K562 (cell line): ENCODE measurements around the gene GNPTAB. TPM values are rescaled to one million over a fixed set of nuclear protein-coding genes. Genes with fewer than 3 reads are reported as not detected.
A peak's percentile ranks its signal among the peaks of the same experiment; 100 is the strongest.

Source experiments
- ATAC-seq: fragments of 200-7000 bp; cut with Tn5 transposase; 3 replicates; pipeline ENCODE4 v1.9.1; 2020; ENCODE audit warnings: moderate library complexity
- BruUV-seq: library from RNA; stranded (reverse); fragments of 400-500 nt; replicated peaks from 2 replicates; lab custom pipeline; 2021; lab: Mats Ljungman, UMichigan
- CTCF ChIA-PET: fragments of 300-600 bp; formaldehyde crosslinking; extraction: SDS; loops from one replicate; lab custom pipeline; 2021; ENCODE audit warnings: low intra/inter-chr PET ratio; lab: Yijun Ruan, JAX
- POLR2A ChIA-PET: fragments of 300-600, 350-650 bp; sonication (Branson Sonifier 250); formaldehyde crosslinking; extraction: SDS; loops from one replicate; lab custom pipeline; 2021; ENCODE audit warnings: antibody characterized with exemption, inconsistent platforms; lab: Yijun Ruan, JAX
- DNase-seq, 4 experiments: peaks; one replicate each; pipeline versions ENCODE4 v3.0.0 to v3.0.0-alpha.2; 2011 to 2018; ENCODE audit warnings: low spot score in 3 of 4, mixed read lengths in 3 of 4; ENCODE audit errors: extremely low read depth in 1 of 4
- FAIRE-seq: peaks from 2 replicates; lab custom pipeline; 2011; peaks lifted over from hg19 to GRCh38; lab: Jason Lieb, UNC
- H2AFZ ChIP-seq: 2 replicates; pipeline ENCODE4 v1.6.0; 2011; ENCODE audit warnings: low read depth, low read length, control low read depth, inconsistent platforms
- H3K27ac ChIP-seq: fragments of 200-600 bp; 3 replicates; pipeline ENCODE4 v1.8.0; 2011; ENCODE audit warnings: low read depth, mild to moderate bottlenecking, control low read depth, inconsistent platforms, low read length, moderate library complexity, mixed read lengths; ENCODE audit errors: extremely low read depth
- H3K27me3 ChIP-seq, 2 experiments: fragments of 300-600 bp in 1 of 2; 2 replicates in 1 of 2; 3 replicates in 1 of 2; pipeline versions ENCODE4 v1.6.0 to v1.8.0; 2011; ENCODE audit warnings: inconsistent platforms in 2 of 2, low read length in 2 of 2, mild to moderate bottlenecking in 1 of 2, mixed read lengths in 1 of 2, moderate library complexity in 1 of 2; ENCODE audit not compliant: control insufficient read depth in 2 of 2, insufficient read depth in 2 of 2
- H3K36me3 ChIP-seq: fragments of 300-600 bp; 3 replicates; pipeline ENCODE4 v1.8.0; 2011; ENCODE audit warnings: mild to moderate bottlenecking, low read length, inconsistent platforms; ENCODE audit not compliant: control insufficient read depth, insufficient read depth
- H3K4me1 ChIP-seq, 2 experiments: fragments of 200-600 bp in 1 of 2; replicated peaks in 1 of 2; 2 replicates in 1 of 2; 3 replicates in 1 of 2; pipeline versions ENCODE4 v1.5.1 to v1.8.0; 2011; ENCODE audit warnings: inconsistent platforms in 2 of 2, low read length in 2 of 2, mild to moderate bottlenecking in 1 of 2, mixed read lengths in 1 of 2, moderate library complexity in 1 of 2; ENCODE audit not compliant: control insufficient read depth in 2 of 2, insufficient read depth in 2 of 2
- H3K4me2 ChIP-seq: 2 replicates; pipeline ENCODE4 v1.6.1; 2011; ENCODE audit warnings: low read length, control low read depth, inconsistent platforms, mixed read lengths; ENCODE audit not compliant: insufficient read depth
- H3K4me3 ChIP-seq: fragments of 200-600 bp; sonication (generic), shearing (Covaris generic); 2 replicates; pipeline ENCODE4 v1.5.1; 2016; ENCODE audit warnings: control low read depth, inconsistent platforms
- H3K79me2 ChIP-seq: fragments of 200-600 bp; 3 replicates; pipeline ENCODE4 v1.8.0; 2011; ENCODE audit warnings: low read length, inconsistent platforms; ENCODE audit not compliant: control insufficient read depth, insufficient read depth
- H3K9ac ChIP-seq, 2 experiments: 2 replicates each; pipeline versions ENCODE4 v1.6.0 to v1.6.1; 2011; ENCODE audit warnings: low read depth in 2 of 2, low read length in 2 of 2, control low read depth in 1 of 2, inconsistent platforms in 1 of 2, mild to moderate bottlenecking in 1 of 2, mixed read lengths in 1 of 2; ENCODE audit not compliant: insufficient read depth in 1 of 2
- H3K9me1 ChIP-seq: one replicate; pipeline ENCODE4 v1.6.0; 2011; ENCODE audit warnings: inconsistent platforms, mild to moderate bottlenecking, low read length, moderate library complexity; ENCODE audit not compliant: control insufficient read depth, insufficient read depth
- H3K9me3 ChIP-seq: replicated peaks from 2 replicates; pipeline ENCODE4 v1.5.1; 2011; ENCODE audit warnings: low read depth, low read length, inconsistent platforms; ENCODE audit not compliant: control insufficient read depth, insufficient read depth
- H4K20me1 ChIP-seq: replicated peaks from 2 replicates; pipeline ENCODE4 v1.6.1; 2011; ENCODE audit warnings: low read length, inconsistent platforms, mixed read lengths; ENCODE audit not compliant: control insufficient read depth, insufficient read depth
- E2F3 ChIP-seq: fragments of 250-450 bp; sonication (Bioruptor Pico); IDR thresholded peaks from 2 replicates; pipeline ENCODE4 v1.4.0; 2020; ENCODE audit warnings: mild to moderate bottlenecking
- FOXM1 ChIP-seq, 2 experiments: fragments of 450-650 bp in 1 of 2; sonication (generic) in 1 of 2; formaldehyde crosslinking in 1 of 2; IDR thresholded peaks; 2 replicates each; pipeline versions ENCODE4 v1.6.1 to v1.9.0; 2017 to 2022; ENCODE audit warnings: low read depth in 2 of 2, mild to moderate bottlenecking in 2 of 2, missing genetic modification reagents in 1 of 2, moderate library complexity in 1 of 2
- HDAC2 ChIP-seq: fragments of 450-650 bp; IDR thresholded peaks from 2 replicates; pipeline ENCODE4 v1.6.1; 2016; ENCODE audit warnings: mild to moderate bottlenecking
- HNRNPLL ChIP-seq: fragments of 200-400 bp; formaldehyde crosslinking; IDR thresholded peaks from 2 replicates; pipeline ENCODE4 v1.6.1; 2017; ENCODE audit warnings: low read length, low read depth, mild to moderate bottlenecking; ENCODE audit not compliant: poor library complexity, severe bottlenecking
- KLF1 ChIP-seq: fragments of 450-650 bp; IDR thresholded peaks from 2 replicates; pipeline ENCODE4 v1.6.1; 2016; ENCODE audit warnings: missing genetic modification characterization, missing compliant biosample characterization
- MTA2 ChIP-seq: fragments of 450-650 bp; IDR thresholded peaks from 2 replicates; pipeline ENCODE4 v1.6.1; 2016; ENCODE audit warnings: low read depth
- NCOR1 ChIP-seq: fragments of 450-650 bp; IDR thresholded peaks from 2 replicates; pipeline ENCODE4 v1.6.1; 2016; ENCODE audit warnings: mild to moderate bottlenecking, moderate library complexity
- NEUROD1 ChIP-seq: fragments of 150-350 bp; IDR thresholded peaks from 2 replicates; pipeline ENCODE4 v1.6.1; 2014; ENCODE audit warnings: borderline replicate concordance, low read length, low read depth; ENCODE audit not compliant: partially characterized antibody
- NFIX ChIP-seq: fragments of 250-450 bp; sonication (Bioruptor Pico); IDR thresholded peaks from 2 replicates; pipeline ENCODE4 v1.4.0; 2020; ENCODE audit warnings: low read depth, mild to moderate bottlenecking, moderate library complexity
- NR2C1 ChIP-seq, 2 experiments: fragments of 450-650 bp; IDR thresholded peaks; 2 replicates each; pipeline ENCODE4 v1.6.1; 2017; ENCODE audit warnings: mild to moderate bottlenecking in 2 of 2, antibody characterized with exemption in 1 of 2, inconsistent platforms in 1 of 2, missing compliant biosample characterization in 1 of 2, missing genetic modification characterization in 1 of 2
- SIN3B ChIP-seq: fragments of 450-650 bp; IDR thresholded peaks from 2 replicates; pipeline ENCODE4 v1.6.1; 2017; ENCODE audit warnings: low read depth, mild to moderate bottlenecking, moderate library complexity
- SPI1 ChIP-seq: IDR thresholded peaks from 2 replicates; pipeline ENCODE4 v1.6.1; 2011; ENCODE audit warnings: low read depth, low read length, control low read depth, borderline replicate concordance
- TBP ChIP-seq: optimal IDR thresholded peaks from 2 replicates; pipeline ENCODE3; 2011; ENCODE audit warnings: low read depth, low read length, improper control_type of control experiment
- ZC3H4 ChIP-seq: sonication (generic); formaldehyde crosslinking; IDR thresholded peaks from 2 replicates; pipeline ENCODE4 v1.9.0; 2021; ENCODE audit warnings: missing genetic modification reagents, borderline replicate concordance
- ZNF57 ChIP-seq: fragments of 450-650 bp; formaldehyde crosslinking; IDR thresholded peaks from 2 replicates; pipeline ENCODE4 v1.4.0; 2020; ENCODE audit warnings: mild to moderate bottlenecking, moderate library complexity
- ZNF695 ChIP-seq: fragments of 450-650 bp; formaldehyde crosslinking; IDR thresholded peaks from 2 replicates; pipeline ENCODE4 v1.4.0; 2020; ENCODE audit warnings: mild to moderate bottlenecking, moderate library complexity
- WGBS: fragments of 100-300 bp; shearing (Covaris generic); methylation state at CpG from one replicate; pipeline ENCODE4 v1.1.6; 2016; ENCODE audit warnings: low coverage, mixed read lengths; ENCODE audit not compliant: insufficient coverage; ENCODE audit errors: missing lambda C conversion rate; 5-methylcytosine and 5-hydroxymethylcytosine counted together
- in situ Hi-C: fragments of 300-500 bp; cut with MboI; formaldehyde crosslinking; loops from 4 replicates; pipeline ENCODE4 v1.15.0; 2018; ENCODE audit warnings: inconsistent platforms, mixed read lengths
- intact Hi-C: fragments of 100-400 bp; cut with micrococcal nuclease; formaldehyde crosslinking; loops from 2 replicates; pipeline ENCODE4 v1.14.2; 2022
- polyA plus RNA-seq, 8 experiments: library from polyadenylated mRNA; depleted of rRNA in 4 of 8; stranded (reverse) in 5 of 8; unstranded in 3 of 8; fragments of >200 nt; fragmentation: Nextera tagmentation in 2 of 8; fragmentation: Illumina TruSeq in 1 of 8; extraction: Ambion mirVana in 2 of 8; extraction: Trizol in 1 of 8; gene quantifications; 2 replicates each; pipeline versions ENCODE4 v1.2.1 to v1.2.3, GENCODE V29; 2011 to 2014; ENCODE audit warnings: inconsistent platforms in 1 of 8, missing spikeins in 1 of 8
- total RNA-seq, 7 experiments: library from RNA; depleted of rRNA in 6 of 7; stranded (reverse); fragments of >200 nt in 6 of 7; fragmentation: Illumina TruSeq in 2 of 7; extraction: Trizol in 2 of 7; gene quantifications; 2 replicates each; pipeline versions ENCODE4 v1.2.1 to v1.2.3, GENCODE V29; 2011 to 2021; ENCODE audit warnings: low replicate concordance in 1 of 7
- TF ChIP-seq, protein P1 (sequence below), 2 experiments: fragments of 450-650 bp in 1 of 2; sonication (generic) in 1 of 2; formaldehyde crosslinking; conservative IDR thresholded peaks; 2 replicates each; pipeline versions ENCODE4 v1.4.0 to v1.8.1; 2020 to 2022; ENCODE audit warnings: mild to moderate bottlenecking in 1 of 2, missing genetic modification reagents in 1 of 2

The GNPTAB gene
- total and polyA plus RNA-seq, 9 of the 15 experiments (the other 6 are each of a cell fraction or from before 2014, with no cell fraction given): 5.9 to 23.2 (median 19.3) TPM

DNA sequence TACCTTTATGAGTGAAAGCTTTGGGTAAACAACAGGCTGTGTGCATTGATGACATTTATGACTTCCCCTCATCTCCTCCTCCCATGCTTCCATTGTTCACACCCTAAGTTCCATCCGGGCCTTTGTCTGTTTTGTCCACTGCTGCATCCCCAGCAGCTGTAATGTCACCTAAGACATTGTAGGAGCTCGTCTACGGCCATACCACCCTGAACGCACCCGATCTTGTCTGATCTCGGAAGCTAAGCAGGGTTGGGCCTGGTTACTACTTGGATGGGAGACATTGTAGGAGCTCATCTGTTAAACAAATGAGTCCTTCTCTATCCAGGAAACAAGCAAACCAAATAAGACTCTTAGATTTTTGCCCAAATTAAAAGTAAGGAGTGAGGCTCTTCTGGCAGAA, 51.1 kb downstream of the GNPTAB start:
- TF ChIP-seq TBP (peak; percentile 58), ZNF695 (CRISPR knock-in tag) (no peak)
- Histone ChIP-seq H3K27ac (no peak overlapping the region), H3K36me3 (peaks cover 15% of the 10 kb centered on the region; the same call in 2 of the 3 replicates), H3K4me1 (no peaks in the 10 kb centered on the region), H3K9me3 (no peaks in the 10 kb centered on the region), H3K9me1 (no peaks in the 10 kb centered on the region), H4K20me1 (no peaks in the 10 kb centered on the region), H3K9ac (no peak overlapping the region), H3K4me3 (no peak overlapping the region), H2AFZ (no peak overlapping the region), H3K27me3 (no peaks in the 10 kb centered on the region), H3K79me2 (no peaks in the 10 kb centered on the region), H3K4me2 (no peak overlapping the region)
- ATAC-seq: no peak
- FAIRE-seq: no peak
- BruUV-seq: no TSS peak
- intact Hi-C loops (no loop called here), in situ Hi-C loops (loop anchor here (5.0 kb wide), 1 partner anchor 53 kb away; the partner anchor contains the start of gene GNPTAB)
- CTCF ChIA-PET: no interaction called here
- no peak for DNase-seq
- WGBS: 87% methylated on average over 6 of the region's 6 CpGs
- POLR2A ChIA-PET: interaction anchor here (0.6 to 2.2 kb wide), 4 partner anchors 12 to 50 kb away, joined by 3 to 10 read pairs (median 4); no protein-coding TSS in a partner anchor

DNA sequence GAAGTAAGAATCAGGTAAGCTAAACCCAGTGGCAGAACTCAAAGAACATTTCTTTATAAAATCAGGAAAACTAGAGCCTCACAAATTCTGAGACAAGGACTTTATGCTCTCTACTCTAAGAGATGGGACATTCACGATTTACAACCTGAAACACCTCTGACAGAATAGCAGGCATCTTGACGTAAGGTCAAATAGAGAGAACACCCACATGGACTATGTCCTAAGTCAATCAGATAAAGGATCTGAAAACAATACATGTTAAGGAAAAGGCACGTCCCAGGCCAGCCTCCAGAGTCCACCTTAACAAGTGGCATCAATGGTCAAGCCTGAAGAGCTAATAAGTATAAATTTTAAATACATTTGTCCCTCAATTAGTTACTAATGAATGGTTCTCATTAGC, 51.6 kb downstream of the GNPTAB start:
- Histone ChIP-seq H2AFZ (no peak overlapping the region), H3K36me3 (peaks cover 15% of the 10 kb centered on the region; the same call in 2 of the 3 replicates), H3K4me1 (no peaks in the 10 kb centered on the region), H3K79me2 (no peaks in the 10 kb centered on the region), H3K4me2 (no peak overlapping the region), H3K9me3 (no peaks in the 10 kb centered on the region), H4K20me1 (no peaks in the 10 kb centered on the region), H3K9ac (no peak overlapping the region), H3K27me3 (no peaks in the 10 kb centered on the region), H3K9me1 (no peaks in the 10 kb centered on the region), H3K4me3 (no peak overlapping the region), H3K27ac (no peak overlapping the region)
- intact Hi-C loops (no loop called here), in situ Hi-C loops (loop anchor here (5.0 kb wide), 1 partner anchor 53 kb away; the partner anchor contains the start of gene GNPTAB)
- CTCF ChIA-PET: no interaction called here
- no peak for ATAC-seq
- no peak for DNase-seq
- FAIRE-seq: no peak
- no TSS peak for BruUV-seq
- POLR2A ChIA-PET: interaction anchor here (1.1 to 2.2 kb wide), 2 partner anchors 13 to 15 kb away, joined by 3 to 10 read pairs; no protein-coding TSS in a partner anchor
- 57% methylated on average over 3 of the region's 3 CpGs for WGBS
- TF ChIP-seq NR2C1 (IDR thresholded peaks at IDR 0.05): no peak
- no peak for TF ChIP-seq NR2C1 (tag; IDR thresholded peaks at IDR 0.05)
- no peak for TF ChIP-seq SPI1
- no peak for TF ChIP-seq ZNF57
- TF ChIP-seq MTA2: no peak
- no peak for TF ChIP-seq ZC3H4 (CRISPR knock-in tag)
- no peak for TF ChIP-seq NEUROD1
- TF ChIP-seq, protein P1, sequence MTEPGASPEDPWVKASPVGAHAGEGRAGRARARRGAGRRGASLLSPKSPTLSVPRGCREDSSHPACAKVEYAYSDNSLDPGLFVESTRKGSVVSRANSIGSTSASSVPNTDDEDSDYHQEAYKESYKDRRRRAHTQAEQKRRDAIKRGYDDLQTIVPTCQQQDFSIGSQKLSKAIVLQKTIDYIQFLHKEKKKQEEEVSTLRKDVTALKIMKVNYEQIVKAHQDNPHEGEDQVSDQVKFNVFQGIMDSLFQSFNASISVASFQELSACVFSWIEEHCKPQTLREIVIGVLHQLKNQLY (CRISPR knock-in tag; conservative IDR thresholded peaks at IDR 0.05): no peak
- TF ChIP-seq E2F3 (CRISPR knock-in tag): no peak
- no peak for TF ChIP-seq NCOR1
- no peak for TF ChIP-seq HNRNPLL
- no peak for TF ChIP-seq SIN3B
- no peak for TF ChIP-seq KLF1 (tag)
- no peak for TF ChIP-seq NFIX (CRISPR knock-in tag)
- no peak for TF ChIP-seq HDAC2
- no peak for TF ChIP-seq FOXM1 (IDR thresholded peaks at IDR 0.05; ENCODE audit: low read depth)
- TF ChIP-seq FOXM1 (CRISPR knock-in tag; IDR thresholded peaks at IDR 0.05; ENCODE audit: low read depth): no peak
